K562 (cell line): ENCODE results near the gene KIF1A. TPM values are rescaled to one million over a fixed set of nuclear protein-coding genes. Genes with fewer than 3 reads are reported as not detected.

Experiments
- ATAC-seq: fragments of 200-7000 bp; cut with Tn5 transposase; 3 replicates; pipeline ENCODE4 v1.9.1; 2020; ENCODE audit warnings: moderate library complexity
- BruUV-seq: library from RNA; stranded (reverse); fragments of 400-500 nt; replicated peaks from 2 replicates; lab custom pipeline; 2021; lab: Mats Ljungman, UMichigan
- CTCF ChIA-PET: fragments of 300-600 bp; formaldehyde crosslinking; extraction: SDS; loops from one replicate; lab custom pipeline; 2021; ENCODE audit warnings: low intra/inter-chr PET ratio; lab: Yijun Ruan, JAX
- POLR2A ChIA-PET: fragments of 300-600, 350-650 bp; sonication (Branson Sonifier 250); formaldehyde crosslinking; extraction: SDS; loops from one replicate; lab custom pipeline; 2021; ENCODE audit warnings: antibody characterized with exemption, inconsistent platforms; lab: Yijun Ruan, JAX
- DNase-seq, 4 experiments: peaks; one replicate each; pipeline versions ENCODE4 v3.0.0 to v3.0.0-alpha.2; 2011 to 2018; ENCODE audit warnings: low spot score in 3 of 4, mixed read lengths in 3 of 4; ENCODE audit errors: extremely low read depth in 1 of 4
- FAIRE-seq: peaks from 2 replicates; lab custom pipeline; 2011; peaks lifted over from hg19 to GRCh38; lab: Jason Lieb, UNC
- H2AFZ ChIP-seq: 2 replicates; pipeline ENCODE4 v1.6.0; 2011; ENCODE audit warnings: low read depth, low read length, control low read depth, inconsistent platforms
- H3K27ac ChIP-seq: fragments of 200-600 bp; 3 replicates; pipeline ENCODE4 v1.8.0; 2011; ENCODE audit warnings: low read depth, mild to moderate bottlenecking, control low read depth, inconsistent platforms, low read length, moderate library complexity, mixed read lengths; ENCODE audit errors: extremely low read depth
- H3K27me3 ChIP-seq, 2 experiments: fragments of 300-600 bp in 1 of 2; 2 replicates in 1 of 2; 3 replicates in 1 of 2; pipeline versions ENCODE4 v1.6.0 to v1.8.0; 2011; ENCODE audit warnings: inconsistent platforms in 2 of 2, low read length in 2 of 2, mild to moderate bottlenecking in 1 of 2, mixed read lengths in 1 of 2, moderate library complexity in 1 of 2; ENCODE audit not compliant: control insufficient read depth in 2 of 2, insufficient read depth in 2 of 2
- H3K36me3 ChIP-seq: fragments of 300-600 bp; 3 replicates; pipeline ENCODE4 v1.8.0; 2011; ENCODE audit warnings: mild to moderate bottlenecking, low read length, inconsistent platforms; ENCODE audit not compliant: control insufficient read depth, insufficient read depth
- H3K4me1 ChIP-seq, 2 experiments: fragments of 200-600 bp in 1 of 2; replicated peaks in 1 of 2; 2 replicates in 1 of 2; 3 replicates in 1 of 2; pipeline versions ENCODE4 v1.5.1 to v1.8.0; 2011; ENCODE audit warnings: inconsistent platforms in 2 of 2, low read length in 2 of 2, mild to moderate bottlenecking in 1 of 2, mixed read lengths in 1 of 2, moderate library complexity in 1 of 2; ENCODE audit not compliant: control insufficient read depth in 2 of 2, insufficient read depth in 2 of 2
- H3K4me2 ChIP-seq: 2 replicates; pipeline ENCODE4 v1.6.1; 2011; ENCODE audit warnings: low read length, control low read depth, inconsistent platforms, mixed read lengths; ENCODE audit not compliant: insufficient read depth
- H3K4me3 ChIP-seq: fragments of 200-600 bp; sonication (generic), shearing (Covaris generic); 2 replicates; pipeline ENCODE4 v1.5.1; 2016; ENCODE audit warnings: control low read depth, inconsistent platforms
- H3K79me2 ChIP-seq: fragments of 200-600 bp; 3 replicates; pipeline ENCODE4 v1.8.0; 2011; ENCODE audit warnings: low read length, inconsistent platforms; ENCODE audit not compliant: control insufficient read depth, insufficient read depth
- H3K9ac ChIP-seq, 2 experiments: 2 replicates each; pipeline versions ENCODE4 v1.6.0 to v1.6.1; 2011; ENCODE audit warnings: low read depth in 2 of 2, low read length in 2 of 2, control low read depth in 1 of 2, inconsistent platforms in 1 of 2, mild to moderate bottlenecking in 1 of 2, mixed read lengths in 1 of 2; ENCODE audit not compliant: insufficient read depth in 1 of 2
- H3K9me1 ChIP-seq: one replicate; pipeline ENCODE4 v1.6.0; 2011; ENCODE audit warnings: inconsistent platforms, mild to moderate bottlenecking, low read length, moderate library complexity; ENCODE audit not compliant: control insufficient read depth, insufficient read depth
- H3K9me3 ChIP-seq: replicated peaks from 2 replicates; pipeline ENCODE4 v1.5.1; 2011; ENCODE audit warnings: low read depth, low read length, inconsistent platforms; ENCODE audit not compliant: control insufficient read depth, insufficient read depth
- H4K20me1 ChIP-seq: replicated peaks from 2 replicates; pipeline ENCODE4 v1.6.1; 2011; ENCODE audit warnings: low read length, inconsistent platforms, mixed read lengths; ENCODE audit not compliant: control insufficient read depth, insufficient read depth
- CUX1 ChIP-seq: fragments of 200-800 bp; sonication (Bioruptor generic); IDR thresholded peaks from 2 replicates; pipeline ENCODE4 v1.6.1; 2016; ENCODE audit warnings: missing genetic modification characterization, missing compliant biosample characterization
- ZNF436 ChIP-seq: fragments of 250-450, 450-650 bp; sonication (Bioruptor Pico); formaldehyde crosslinking; IDR thresholded peaks from 2 replicates; pipeline ENCODE4 v1.7.0; 2020; ENCODE audit warnings: mild to moderate bottlenecking
- WGBS: fragments of 100-300 bp; shearing (Covaris generic); methylation state at CpG from one replicate; pipeline ENCODE4 v1.1.6; 2016; ENCODE audit warnings: low coverage, mixed read lengths; ENCODE audit not compliant: insufficient coverage; ENCODE audit errors: missing lambda C conversion rate; 5-methylcytosine and 5-hydroxymethylcytosine counted together
- in situ Hi-C: fragments of 300-500 bp; cut with MboI; formaldehyde crosslinking; loops from 4 replicates; pipeline ENCODE4 v1.15.0; 2018; ENCODE audit warnings: inconsistent platforms, mixed read lengths
- intact Hi-C: fragments of 100-400 bp; cut with micrococcal nuclease; formaldehyde crosslinking; loops from 2 replicates; pipeline ENCODE4 v1.14.2; 2022
- polyA plus RNA-seq, 8 experiments: library from polyadenylated mRNA; depleted of rRNA in 4 of 8; stranded (reverse) in 5 of 8; unstranded in 3 of 8; fragments of >200 nt; fragmentation: Nextera tagmentation in 2 of 8; fragmentation: Illumina TruSeq in 1 of 8; extraction: Ambion mirVana in 2 of 8; extraction: Trizol in 1 of 8; gene quantifications; 2 replicates each; pipeline versions ENCODE4 v1.2.1 to v1.2.3, GENCODE V29; 2011 to 2014; ENCODE audit warnings: inconsistent platforms in 1 of 8, missing spikeins in 1 of 8
- total RNA-seq, 7 experiments: library from RNA; depleted of rRNA in 6 of 7; stranded (reverse); fragments of >200 nt in 6 of 7; fragmentation: Illumina TruSeq in 2 of 7; extraction: Trizol in 2 of 7; gene quantifications; 2 replicates each; pipeline versions ENCODE4 v1.2.1 to v1.2.3, GENCODE V29; 2011 to 2021; ENCODE audit warnings: low replicate concordance in 1 of 7

The KIF1A gene
- total and polyA plus RNA-seq, 9 of the 15 experiments (the other 6 are each of a cell fraction or from before 2014, with no cell fraction given), result 0.07 to 1.4 (median 0.45) TPM; not detected in 2

- peaks cover 4 to 75% of the 10 kb centered on the region in 2 experiments; a peak in 4 of 5 replicates for H3K27me3 ChIP-seq
- no peaks in the 10 kb centered on the region for H4K20me1 ChIP-seq
- intact Hi-C loops, result no loop called here
- no peaks in the 10 kb centered on the region for H3K9me1 ChIP-seq
- H2AFZ ChIP-seq, result no peak overlapping the region
- FAIRE-seq (no peak), ATAC-seq (no peak), DNase-seq (no peak)
- TF ChIP-seq CUX1 (CRISPR knock-in tag), result no peak
- TF ChIP-seq ZNF436, result no peak
- peaks cover 0 to 7% of the 10 kb centered on the region in 2 experiments; a peak in 1 of 5 replicates for H3K4me1 ChIP-seq
- no peak overlapping the region for H3K9ac ChIP-seq
- no peak overlapping the region for H3K4me3 ChIP-seq
- H3K9me3 ChIP-seq, result no peaks in the 10 kb centered on the region
- H3K79me2 ChIP-seq, result no peaks in the 10 kb centered on the region
- no TSS peak for BruUV-seq
- no peak overlapping the region for H3K4me2 ChIP-seq
- in situ Hi-C loops, result no loop called here
- POLR2A ChIA-PET, result no interaction called here
- 3% methylated on average over 5 of the region's 7 CpGs for WGBS
- CTCF ChIA-PET, result no interaction called here
- H3K36me3 ChIP-seq, result no peaks in the 10 kb centered on the region
- no peak overlapping the region for H3K27ac ChIP-seq
Measured at GRCh38 chr2:240737958-240738357, 82.1 kb downstream of the KIF1A start.
